Activated CD8-positive, alpha-beta memory T cell treated with anti-CD3 and anti-CD28 coated beads for 48 hours (primary cell): Measurements from ENCODE around the gene DOC2A.
"Not testable (repeated sequence)": the region's sequence is repeated elsewhere in the genome, so short reads cannot be mapped to it uniquely, and the experiment has no call there.

Experiments
- DNase-seq, 3 experiments: peaks; one replicate each; pipeline ENCODE4 v3.0.0-alpha.2; 2020; ENCODE audit warnings: low read depth in 2 of 3, low spot score in 2 of 3

Gene DOC2A

GRCh38 chr16:29973384-29974246, 37.2 kb downstream of the DOC2A start, which contains the start of gene TAOK2:
Gene TAOK2, plus strand, starts transcription at chr16:29973868. Its CDS starts 3,905 bp downstream, at chr16:29977773.
- DNase-seq = peak; percentile 92 to 99 (median 92)

- DNase-seq = no peak
Measured at GRCh38 chr16:29972992-29973383, 37.8 kb downstream of the DOC2A start.

GRCh38 chr16:29972500-29972899, 38.3 kb downstream of the DOC2A start:
- no peak for DNase-seq

- DNase-seq = no peak
Measured at GRCh38 chr16:29971304-29971703, 39.5 kb downstream of the DOC2A start.

GRCh38 chr16:29968205-29968604, 42.6 kb downstream of the DOC2A start:
- DNase-seq = no peak

GRCh38 chr16:29963021-29963743, 47.6 kb downstream of the DOC2A start:
- DNase-seq = no peak

- no peak for DNase-seq
Measured at GRCh38 chr16:29962344-29962994, 48.4 kb downstream of the DOC2A start.

- DNase-seq = peak; percentile 85 to 91 (median 86)
Measured at GRCh38 chr16:29961479-29962343, 49.1 kb downstream of the DOC2A start, which contains the start of gene TMEM219. Gene TMEM219, plus strand, starts transcription at chr16:29962079. Its CDS starts 1,065 bp downstream, at chr16:29963144.

- DNase-seq = no peak
Measured at GRCh38 chr16:29961127-29961478, 49.7 kb downstream of the DOC2A start.

- DNase-seq = not testable (repeated sequence)
Measured at GRCh38 chr16:29959821-29960220, 51.0 kb downstream of the DOC2A start.

- no peak for DNase-seq
Measured at GRCh38 chr16:29959293-29959692, 51.5 kb downstream of the DOC2A start.

GRCh38 chr16:29958756-29959155, 52.1 kb downstream of the DOC2A start:
- DNase-seq = no peak
